OCI-LY7 (cell line): ENCODE results near the gene COX4I1. TPM values are rescaled to one million over a fixed set of nuclear protein-coding genes. Genes with fewer than 3 reads are reported as not detected.

Experiments
- BruUV-seq: library from RNA; stranded (reverse); fragments of 400-500 nt; replicated peaks from 2 replicates; lab custom pipeline; 2021; lab: Mats Ljungman, UMichigan
- CTCF ChIA-PET: fragments of 300-600 bp; sonication (Branson Sonifier 250); formaldehyde crosslinking; loops from one replicate; lab custom pipeline; 2022; ENCODE audit warnings: antibody characterized with exemption; ENCODE audit not compliant: unreplicated experiment; lab: Charles Lee
- POLR2A ChIA-PET: fragments of 300-600 bp; sonication (Branson Sonifier 250); formaldehyde crosslinking; loops from one replicate; lab custom pipeline; 2022; ENCODE audit warnings: antibody characterized with exemption; lab: Charles Lee
- DNase-seq: peaks from one replicate; pipeline ENCODE4 v3.0.0-alpha.2; 2015; ENCODE audit warnings: low spot score
- H2AFZ ChIP-seq: fragments of 200-600 bp; sonication (generic), shearing (Covaris generic); 2 replicates; pipeline ENCODE4 v1.6.1; 2014; ENCODE audit warnings: mild to moderate bottlenecking, antibody characterized with exemption, low read length, moderate library complexity
- H3K27ac ChIP-seq: fragments of 200-600 bp; sonication (generic); 2 replicates; pipeline ENCODE4 v1.5.1; 2014; ENCODE audit warnings: mixed run types, low read depth, mild to moderate bottlenecking, moderate library complexity, low read length, inconsistent platforms; ENCODE audit not compliant: poor library complexity, severe bottlenecking
- H3K36me3 ChIP-seq: fragments of 200-600 bp; sonication (generic); 2 replicates; pipeline ENCODE4 v1.6.1; 2014; ENCODE audit warnings: mild to moderate bottlenecking, antibody characterized with exemption, low read length, moderate library complexity, mixed read lengths; ENCODE audit not compliant: insufficient read depth
- H3K4me1 ChIP-seq: fragments of 200-600 bp; sonication (generic); 2 replicates; pipeline ENCODE4 v1.5.1; 2014; ENCODE audit warnings: mild to moderate bottlenecking, low read length; ENCODE audit not compliant: insufficient read depth, poor library complexity, severe bottlenecking
- H3K4me2 ChIP-seq: fragments of 200-600 bp; sonication (generic); 2 replicates; pipeline ENCODE4 v1.6.1; 2014; ENCODE audit warnings: mild to moderate bottlenecking, low read length
- H3K4me3 ChIP-seq: fragments of 200-600 bp; sonication (generic); 2 replicates; pipeline ENCODE4 v1.5.1; 2014; ENCODE audit warnings: mild to moderate bottlenecking, low read depth, low read length; ENCODE audit not compliant: poor library complexity, severe bottlenecking
- H3K79me2 ChIP-seq: fragments of 200-600 bp; sonication (generic); 2 replicates; pipeline ENCODE4 v1.6.1; 2016; ENCODE audit warnings: low read depth, mild to moderate bottlenecking, low read length, moderate library complexity, mixed read lengths; ENCODE audit not compliant: insufficient read depth
- H3K9me2 ChIP-seq: fragments of 200-600 bp; sonication (generic); 2 replicates; pipeline ENCODE4 v1.6.1; 2016; ENCODE audit warnings: mild to moderate bottlenecking, low read length, mixed read lengths; ENCODE audit not compliant: insufficient read depth
- H3K9me3 ChIP-seq: fragments of 200-600 bp; sonication (generic); 2 replicates; pipeline ENCODE4 v1.6.1; 2014; ENCODE audit warnings: mild to moderate bottlenecking, mixed run types, low read length, mixed read lengths
- H4K20me1 ChIP-seq: fragments of 200-600 bp; sonication (generic); 2 replicates; pipeline ENCODE4 v1.6.1; 2014; ENCODE audit warnings: mild to moderate bottlenecking, antibody characterized with exemption, low read length, moderate library complexity, mixed read lengths; ENCODE audit not compliant: insufficient read depth
- EZH2phosphoT487 ChIP-seq: fragments of 200-600 bp; sonication (generic); IDR thresholded peaks from 2 replicates; pipeline ENCODE4 v1.6.1; 2018; ENCODE audit warnings: low read depth, borderline replicate concordance, mild to moderate bottlenecking, mixed run types, antibody characterized with exemption, low read length, moderate library complexity, mixed read lengths
- intact Hi-C: fragments of 100-400 bp; cut with micrococcal nuclease; formaldehyde crosslinking; loops from one replicate; pipeline ENCODE4 v1.10.0; 2022; ENCODE audit not compliant: unreplicated experiment
- total RNA-seq, 2 experiments: library from RNA; depleted of rRNA in 1 of 2; stranded (reverse); fragments of >200 nt in 1 of 2; shearing (Covaris generic) in 1 of 2; gene quantifications; 2 replicates each; pipeline ENCODE4 v1.2.3, GENCODE V29; 2014 to 2022
- TF ChIP-seq, protein P1 (sequence below): fragments of 200-600 bp; sonication (generic); conservative IDR thresholded peaks from 2 replicates; pipeline ENCODE4 v1.5.1; 2014; ENCODE audit warnings: mild to moderate bottlenecking, antibody characterized with exemption, low read length, moderate library complexity, mixed read lengths

Gene COX4I1
- total RNA-seq, 2 experiments from 2014 or later: 542 to 569 TPM

DNA sequence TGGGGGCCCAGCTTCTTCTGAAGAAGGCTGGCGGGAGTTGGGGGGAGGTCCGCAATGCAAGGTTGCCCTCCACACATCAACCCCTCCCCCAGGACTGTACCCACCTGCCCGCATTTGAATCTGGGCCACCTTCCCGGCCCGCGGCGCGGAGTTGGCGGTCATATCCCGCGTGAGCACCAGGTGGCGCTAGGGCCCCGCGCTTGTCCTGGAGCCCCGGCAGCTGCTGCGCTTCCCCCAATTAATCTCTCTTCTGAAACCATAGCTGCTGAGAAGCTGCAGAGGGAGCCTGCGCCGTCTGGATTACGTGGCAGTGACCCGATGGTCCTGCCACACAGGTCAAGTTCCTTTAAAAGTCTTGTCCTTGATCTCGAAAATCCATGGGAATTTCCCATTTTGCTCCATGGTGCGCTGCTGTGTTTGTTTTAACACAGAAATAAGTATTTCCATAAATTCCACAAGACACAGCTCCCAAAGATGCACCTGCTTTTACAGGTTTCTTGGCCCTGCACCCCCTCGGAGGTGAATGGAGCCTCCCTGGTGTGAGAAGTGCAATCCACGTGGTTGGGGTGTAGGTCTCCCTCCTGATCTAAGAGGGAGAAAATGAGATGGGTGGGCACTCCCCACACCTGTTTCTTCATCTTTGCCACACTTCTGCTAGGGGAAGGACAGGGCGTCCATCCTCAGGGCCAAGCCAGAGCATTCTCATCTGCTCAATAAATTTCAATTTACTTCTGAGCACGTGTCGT, 22.1 kb downstream of the COX4I1 start:
- Histone ChIP-seq H3K36me3 (no peaks in the 10 kb centered on the region), H4K20me1 (no peaks in the 10 kb centered on the region), H3K9me3 (no peaks in the 10 kb centered on the region), H3K79me2 (no peaks in the 10 kb centered on the region), H3K9me2 (no peaks in the 10 kb centered on the region), H3K27ac (no peak overlapping the region), H2AFZ (peak overlapping the region; percentile 9; the same call in 1 of the 2 replicates), H3K4me2 (peak overlapping the region; percentile 34; the same call in 1 of the 2 replicates), H3K4me1 (peaks cover 12% of the 10 kb centered on the region), H3K4me3 (no peak overlapping the region)
- no TSS peak for BruUV-seq
- DNase-seq: peak; percentile 90
- no peak for TF ChIP-seq EZH2phosphoT487
- TF ChIP-seq, protein P1, sequence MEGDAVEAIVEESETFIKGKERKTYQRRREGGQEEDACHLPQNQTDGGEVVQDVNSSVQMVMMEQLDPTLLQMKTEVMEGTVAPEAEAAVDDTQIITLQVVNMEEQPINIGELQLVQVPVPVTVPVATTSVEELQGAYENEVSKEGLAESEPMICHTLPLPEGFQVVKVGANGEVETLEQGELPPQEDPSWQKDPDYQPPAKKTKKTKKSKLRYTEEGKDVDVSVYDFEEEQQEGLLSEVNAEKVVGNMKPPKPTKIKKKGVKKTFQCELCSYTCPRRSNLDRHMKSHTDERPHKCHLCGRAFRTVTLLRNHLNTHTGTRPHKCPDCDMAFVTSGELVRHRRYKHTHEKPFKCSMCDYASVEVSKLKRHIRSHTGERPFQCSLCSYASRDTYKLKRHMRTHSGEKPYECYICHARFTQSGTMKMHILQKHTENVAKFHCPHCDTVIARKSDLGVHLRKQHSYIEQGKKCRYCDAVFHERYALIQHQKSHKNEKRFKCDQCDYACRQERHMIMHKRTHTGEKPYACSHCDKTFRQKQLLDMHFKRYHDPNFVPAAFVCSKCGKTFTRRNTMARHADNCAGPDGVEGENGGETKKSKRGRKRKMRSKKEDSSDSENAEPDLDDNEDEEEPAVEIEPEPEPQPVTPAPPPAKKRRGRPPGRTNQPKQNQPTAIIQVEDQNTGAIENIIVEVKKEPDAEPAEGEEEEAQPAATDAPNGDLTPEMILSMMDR: peak; percentile 99
- intact Hi-C loops: loop anchor here (1.0 to 10.0 kb wide), 4 partner anchors 73 to 703 kb away; no protein-coding TSS in a partner anchor
- ChIA-PET CTCF (interaction anchor here (0.6 to 2.2 kb wide), 11 partner anchors 9 to 201 kb away, joined by 3 to 30 read pairs (median 5); no protein-coding TSS in a partner anchor), POLR2A (interaction anchor here (1.1 to 1.7 kb wide), 5 partner anchors 12 to 199 kb away, joined by 3 to 5 read pairs (median 4); no protein-coding TSS in a partner anchor)

DNA sequence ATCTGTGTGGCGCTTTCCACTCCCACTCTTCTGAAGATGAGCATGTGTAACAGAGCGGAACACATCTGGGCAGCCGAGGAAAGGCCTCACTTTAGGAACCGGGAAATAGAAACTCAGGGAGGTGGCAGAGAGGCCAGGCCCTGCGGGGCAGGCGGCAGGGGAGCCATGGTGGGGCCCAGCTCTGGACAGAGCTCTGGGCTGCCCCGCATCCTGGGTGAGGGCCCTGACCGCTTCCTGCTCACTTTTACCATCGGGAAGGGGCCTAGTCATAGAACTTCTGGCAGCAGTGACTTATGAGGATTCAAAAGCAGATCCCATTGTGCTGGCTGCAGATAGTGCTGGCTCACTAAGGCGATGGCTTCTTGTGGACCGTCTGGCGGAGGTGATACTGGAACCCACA, 22.6 kb downstream of the COX4I1 start:
- DNase-seq: no peak
- Histone ChIP-seq H3K4me1 (peaks cover 12% of the 10 kb centered on the region), H3K9me2 (no peaks in the 10 kb centered on the region), H4K20me1 (no peaks in the 10 kb centered on the region), H3K36me3 (no peaks in the 10 kb centered on the region), H3K9me3 (no peaks in the 10 kb centered on the region), H3K79me2 (no peaks in the 10 kb centered on the region), H3K4me2 (0 out of 2 replicates have a peak overlapping the region, but pooled peaks have one; percentile 34), H2AFZ (peak overlapping the region; percentile 9; the same call in 1 of the 2 replicates), H3K4me3 (no peak overlapping the region), H3K27ac (no peak overlapping the region)
- intact Hi-C loops: loop anchor here (10.0 kb wide), 1 partner anchor 703 kb away; no protein-coding TSS in a partner anchor
- no TSS peak for BruUV-seq
- ChIA-PET CTCF (interaction anchor here (0.6 to 1.7 kb wide), 5 partner anchors 166 to 201 kb away, joined by 3 to 30 read pairs (median 5); no protein-coding TSS in a partner anchor), POLR2A (interaction anchor here (1.3 kb wide), 1 partner anchor 11 kb away, joined by 5 read pairs; no protein-coding TSS in a partner anchor)
- no peak for TF ChIP-seq EZH2phosphoT487
- TF ChIP-seq, protein P1: no peak
